Stimulated activated CD8-positive, alpha-beta memory T cell treated with anti-CD3 and anti-CD28 coated beads, Interleukin-12 subunit alpha, Interleukin-12 subunit beta, amount 100 ng/mL, for 24 hours (primary cell): Measurements from ENCODE around the gene STK39.

Experiments
- DNase-seq: peaks from one replicate; pipeline ENCODE4 v3.0.0-alpha.2; 2020; ENCODE audit errors: extremely low read depth

Gene STK39

GRCh38 chr2:168243061-168243460 is 4.3 kb downstream of the STK39 start:
- no peak for DNase-seq

GRCh38 chr2:168241746-168242145 is 5.6 kb downstream of the STK39 start:
- DNase-seq = no peak

- DNase-seq = no peak
These were observed 6.2 kb downstream of the STK39 start for GRCh38 chr2:168241208-168241607.

GRCh38 chr2:168239281-168239680 is 8.1 kb downstream of the STK39 start:
- no peak for DNase-seq

- DNase-seq = no peak
These were observed 9.7 kb downstream of the STK39 start for GRCh38 chr2:168237741-168238140.

- DNase-seq = no peak
These were observed 12.8 kb downstream of the STK39 start for GRCh38 chr2:168234407-168235085.

- no peak for DNase-seq
These were observed 13.5 kb downstream of the STK39 start for GRCh38 chr2:168233726-168234406.

- no peak for DNase-seq
These were observed 14.2 kb downstream of the STK39 start for GRCh38 chr2:168233166-168233565.

- no peak for DNase-seq
These were observed 15.7 kb downstream of the STK39 start for GRCh38 chr2:168231609-168232241.

GRCh38 chr2:168230389-168230788 is 17.0 kb downstream of the STK39 start:
- no peak for DNase-seq

GRCh38 chr2:168224346-168224745 is 23.0 kb downstream of the STK39 start:
- no peak for DNase-seq

- DNase-seq = no peak
These were observed 25.3 kb downstream of the STK39 start for GRCh38 chr2:168222088-168222487.

GRCh38 chr2:168220965-168221819 is 26.2 kb downstream of the STK39 start:
- no peak for DNase-seq

GRCh38 chr2:168217920-168218319 is 29.5 kb downstream of the STK39 start:
- no peak for DNase-seq

GRCh38 chr2:168216351-168217005 is 30.9 kb downstream of the STK39 start:
- DNase-seq = no peak

- no peak for DNase-seq
These were observed 31.6 kb downstream of the STK39 start for GRCh38 chr2:168215813-168216212.

- no peak for DNase-seq
These were observed 34.5 kb downstream of the STK39 start for GRCh38 chr2:168212866-168213265.

- DNase-seq = no peak
These were observed 35.2 kb downstream of the STK39 start for GRCh38 chr2:168212167-168212566.

- DNase-seq = peak; percentile 27
These were observed 35.7 kb downstream of the STK39 start for GRCh38 chr2:168211664-168212163.

- no peak for DNase-seq
These were observed 36.4 kb downstream of the STK39 start for GRCh38 chr2:168210895-168211570.
